ENCODE data around the gene ZNF547. TPM values are rescaled to one million over a fixed set of nuclear protein-coding genes. Genes with fewer than 3 reads are reported as not detected.
A peak's percentile ranks its signal among the peaks of the same experiment; 100 is the strongest.

The ZNF547 gene
- total RNA-seq (2021; fragmentation: NEBNext Ultra II Directional; extraction: Animal tissue kit (Norgen Biotek cat#: 25700)) (2.0 and 2.1 TPM in 2 replicates), polyA plus RNA-seq (2011; rRNA removed) (1.1 TPM in 2 replicates), polyA minus RNA-seq (2011; rRNA and poly(A)+ RNA removed) (2.8 and 5.1 TPM in 2 replicates)
- polyA plus RNA-seq (2011; cell fraction: cytosol; rRNA removed): 0.93 TPM
- polyA plus RNA-seq (2011; cell fraction: nucleus; rRNA removed): 1.3 TPM
- polyA plus RNA-seq (2012, experiment 1 of 2): 1.2 to 1.8 TPM (median 1.4 TPM) in 4 replicates
- polyA plus RNA-seq (2012, experiment 2 of 2): 0.07 TPM
- 0.87 TPM for polyA plus RNA-seq (2013, experiment 1 of 2)
- 0.79 TPM for polyA plus RNA-seq (2013, experiment 2 of 2)
- 3.2 TPM for polyA minus RNA-seq (2011; cell fraction: cytosol; rRNA and poly(A)+ RNA removed)
- polyA minus RNA-seq (2011; cell fraction: nucleus; rRNA and poly(A)+ RNA removed): 1.4 TPM
- long read RNA-seq, experiment 1, partial matches to known transcripts: 0 of 1 reads
- long read RNA-seq, experiment 1, other reads (novel, unspliced or antisense): 0 of 1 reads
- long read RNA-seq, experiment 2, partial matches to known transcripts: 0 of 1 reads
- long read RNA-seq, experiment 2, other reads (novel, unspliced or antisense): 0 of 1 reads

DNA sequence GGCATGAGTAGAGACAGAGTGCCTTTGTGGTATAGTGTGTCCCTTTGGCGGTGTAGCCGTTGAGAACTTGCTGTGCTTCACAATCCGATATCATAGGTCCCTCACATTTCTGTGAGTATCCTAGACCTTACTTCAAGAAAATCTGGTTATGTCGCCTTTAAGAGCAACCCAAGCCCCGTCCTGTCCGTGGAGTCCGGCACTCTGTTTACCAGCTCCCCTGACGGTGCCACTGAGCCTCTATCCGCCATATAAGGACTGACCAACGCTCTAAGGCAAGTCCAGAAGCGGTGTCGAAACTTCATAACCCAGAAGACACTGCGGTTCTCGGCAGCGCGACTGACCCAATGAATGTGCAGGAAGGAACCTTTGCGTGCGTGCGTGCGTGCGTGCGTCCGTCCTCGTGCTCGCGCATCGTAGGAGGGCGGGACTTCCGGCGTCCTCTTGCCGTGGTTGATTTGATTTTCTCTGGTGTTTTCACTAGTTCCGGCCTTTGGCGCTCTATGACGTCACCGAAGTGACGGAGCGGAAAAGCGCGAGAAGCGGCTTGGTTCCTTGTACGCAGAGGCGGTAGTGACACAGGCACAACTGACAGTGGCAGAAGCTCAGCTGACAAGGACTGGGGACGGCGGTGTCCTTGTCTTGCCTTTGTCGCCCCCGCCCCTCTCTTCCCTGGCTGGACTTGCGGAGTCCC lies at the start of gene ZNF547, which contains the start of gene TRAPPC2B:
Gene ZNF547, plus strand, starts transcription at position 555 of the 691 bp plus-strand sequence. CDS start 5,005 bp downstream, outside the sequence.
Gene TRAPPC2B, plus strand, starts transcription at position 555 of the 691 bp plus-strand sequence. CDS start 1,283 bp downstream, outside the sequence.
- no peak within 1 kb of the TSS for H2BK120ac ChIP-seq (replicated peaks; ENCODE audit: low read depth, low read length)
- H3K9me3 ChIP-seq (ENCODE audit: insufficient read depth in 2 of 2, low read depth in 1 of 2, low read length in 1 of 2): no peaks in the 10 kb centered on the region
- peaks cover 0 to 7% of the 10 kb centered on the region in 2 experiments; a peak in 1 of 4 replicates for H3K79me2 ChIP-seq (ENCODE audit: control insufficient read depth in 1 of 2, insufficient read depth in 2 of 2, low read length in 2 of 2)
- H3K23ac ChIP-seq (ENCODE audit: insufficient read length): no peak within 1 kb of the TSS
- peaks cover 0 to 2% (median 1%) of the 10 kb centered on the region in 4 experiments; a peak in 2 of 7 replicates for H3K4me1 ChIP-seq (replicated peaks in 1 of 4; ENCODE audit: control insufficient read depth in 3 of 4, insufficient read depth in 4 of 4, low read length in 3 of 4)
- H3K4me3 ChIP-seq (ENCODE audit: extremely low read depth in 1 of 4, insufficient read depth in 2 of 4, low read depth in 3 of 4, low read length in 4 of 4): peak within 1 kb of the TSS; percentile 64 to 81 (median 66)
- peak within 1 kb of the TSS; percentile 35 for H4K5ac ChIP-seq (ENCODE audit: insufficient read length, low read depth, low read length)
- H4K8ac ChIP-seq (ENCODE audit: extremely low read depth, insufficient read depth, low read length): no peak within 1 kb of the TSS; the same call in 1 of the 2 replicates
- no peak within 1 kb of the TSS for H2BK20ac ChIP-seq (ENCODE audit: low read length)
- no peak within 1 kb of the TSS for H2BK15ac ChIP-seq (ENCODE audit: low read length)
- H3K9ac ChIP-seq (replicated peaks in 1 of 4; ENCODE audit: extremely low read depth in 1 of 4, low read depth in 3 of 4, low read length in 3 of 4): peak within 1 kb of the TSS; percentile 36 to 97 (median 70)
- peak within 1 kb of the TSS; percentile 18 for H2AFZ ChIP-seq (ENCODE audit: low read length)
- H3K18ac ChIP-seq (ENCODE audit: extremely low read depth, low read length): 0 out of 2 replicates have a peak within 1 kb of the TSS, but pooled peaks have one; percentile 53
- DNase-seq (ENCODE audit: low read depth in 1 of 2, low spot score in 2 of 2) (peak; percentile 98 to 99), FAIRE-seq (peak; percentile 99)
- H3K56ac ChIP-seq (replicated peaks; ENCODE audit: insufficient read length, low read depth, low read length): no peak within 1 kb of the TSS
- peak within 1 kb of the TSS; percentile 43; the same call in 1 of the 2 replicates for H2BK12ac ChIP-seq (ENCODE audit: low read depth, low read length)
- no peaks in the 10 kb centered on the region for H3K27me3 ChIP-seq (replicated peaks in 1 of 4; ENCODE audit: control insufficient read depth in 3 of 4, extremely low read depth in 1 of 4, insufficient read depth in 3 of 4, low read length in 3 of 4)
- H3K23me2 ChIP-seq (ENCODE audit: low read depth, low read length): peaks cover 9% of the 10 kb centered on the region
- no peaks in the 10 kb centered on the region; a peak in 1 of 8 replicates for H3K36me3 ChIP-seq (ENCODE audit: control insufficient read depth in 2 of 4, insufficient read depth in 4 of 4, low read length in 3 of 4)
- no peaks in the 10 kb centered on the region for H4K20me1 ChIP-seq (replicated peaks in 1 of 2; ENCODE audit: control insufficient read depth in 1 of 2, insufficient read depth in 2 of 2, low read length in 2 of 2)
- ChIA-PET POLR2A (ENCODE audit: partially characterized antibody) (interaction anchor here (0.7 to 2.5 kb wide), 9 partner anchors 9 to 106 kb away, joined by 3 to 20 read pairs (median 4); partner anchors contain the start of genes ZNF304, ZNF460 and ZNF548), CTCF (ENCODE audit: partially characterized antibody) (no interaction called here)
- H3K79me1 ChIP-seq (ENCODE audit: low read depth, low read length): no peaks in the 10 kb centered on the region; the same call in 1 of the 2 replicates
- H3K27ac ChIP-seq (ENCODE audit: low read depth, low read length): peak within 1 kb of the TSS; percentile 72
- no peak within 1 kb of the TSS for H3K14ac ChIP-seq (ENCODE audit: insufficient read length)
- peak within 1 kb of the TSS; percentile 91; the same call in 1 of the 2 replicates for H2BK5ac ChIP-seq (ENCODE audit: low read depth, low read length)
- peak within 1 kb of the TSS; percentile 57 for H4K91ac ChIP-seq (replicated peaks; ENCODE audit: insufficient read length, low read length)
- no peak within 1 kb of the TSS for H2AK5ac ChIP-seq (ENCODE audit: low read depth, low read length)
- H3K4me2 ChIP-seq (ENCODE audit: insufficient read depth in 1 of 2, low read depth in 2 of 2, low read length in 2 of 2): peak within 1 kb of the TSS; percentile 69 to 77
- peak within 1 kb of the TSS; percentile 19 for H3K4ac ChIP-seq (replicated peaks; ENCODE audit: insufficient read length, low read depth, low read length)
- WGBS, 2 experiments (ENCODE audit: extremely low coverage in 1 of 2, insufficient coverage in 1 of 2, insufficient read length in 1 of 2, insufficient replicate concordance in 2 of 2, low coverage in 1 of 2, low lambda C conversion rate in 2 of 2, missing lambda C conversion rate in 1 of 2): 4% methylated on average over 35 of the region's 47 CpGs; no CpG with 5 or more reads in 1 of the 2 experiments
- TF ChIP-seq JUN (IDR thresholded peaks at IDR 0.05; ENCODE audit: low read depth, low read length) (peak; percentile 70; the same call in 1 of the 2 replicates), SRF (IDR thresholded peaks at IDR 0.05; ENCODE audit: low read depth, low read length) (peak; percentile 90), NRF1 (IDR thresholded peaks at IDR 0.05; ENCODE audit: low read depth, low read length) (peak; percentile 42; the same call in 1 of the 2 replicates), SP1 (IDR thresholded peaks at IDR 0.05; ENCODE audit: low read depth, low read length) (peak; percentile 85), SAP30 (IDR thresholded peaks at IDR 0.05; ENCODE audit: insufficient read depth, insufficient replicate concordance, low read length) (peak; percentile 74), TAF1 (IDR thresholded peaks at IDR 0.05; ENCODE audit: low read depth, low read length) (peak; percentile 94), KDM4A (IDR thresholded peaks at IDR 0.05; ENCODE audit: low read depth, low read length, severe bottlenecking) (peak; percentile 59), CHD2 (IDR thresholded peaks at IDR 0.05; ENCODE audit: low read length) (peak; percentile 81), NANOG (IDR thresholded peaks at IDR 0.05; ENCODE audit: insufficient read depth, low read depth, low read length, poor library complexity, severe bottlenecking) (no peak)

Data from H1 (cell line).